ENCODE data around the gene HNRNPH2.

- no peak for TF ChIP-seq EZH2 (IDR thresholded peaks at IDR 0.05; ENCODE audit: borderline replicate concordance, low read length)
- TF ChIP-seq CTCF (IDR thresholded peaks at IDR 0.05; ENCODE audit: low read length), result no peak
Observed at GRCh38 chrX:101393530-101394305, 14.3 kb upstream of the HNRNPH2 start.
